Cortex of kidney (tissue), 1 donor: Measurements from ENCODE around the gene OTUD3.
"Not testable (repeated sequence)": the region's sequence is repeated elsewhere in the genome, so short reads cannot be mapped to it uniquely, and the experiment has no call there.

Source experiments
- DNase-seq: peaks from one replicate; lab custom pipeline; 2025; lab: John Stamatoyannopoulos, UW

The OTUD3 gene

GRCh38 chr1:19918057-19918456 is 35.9 kb downstream of the OTUD3 start:
- DNase-seq = no peak

- DNase-seq = no peak
Measured at GRCh38 chr1:19920132-19920710, 38.0 kb downstream of the OTUD3 start.

GRCh38 chr1:19921310-19921709 is 39.1 kb downstream of the OTUD3 start:
- no peak for DNase-seq

- DNase-seq = no peak
Measured at GRCh38 chr1:19922015-19922688, 40.0 kb downstream of the OTUD3 start.

- no peak for DNase-seq
Measured at GRCh38 chr1:19923137-19923952, 41.1 kb downstream of the OTUD3 start, which contains the start of gene PLA2G2E. Gene PLA2G2E, minus strand, starts transcription at chr1:19923617. Its CDS starts 58 bp downstream, at chr1:19923559.

GRCh38 chr1:19923953-19924346 is 41.8 kb downstream of the OTUD3 start:
- no peak for DNase-seq

- DNase-seq = no peak
Measured at GRCh38 chr1:19925342-19926070, 43.3 kb downstream of the OTUD3 start.

GRCh38 chr1:19926296-19927129 is 44.3 kb downstream of the OTUD3 start:
- DNase-seq = no peak

GRCh38 chr1:19927130-19927421 is 44.9 kb downstream of the OTUD3 start:
- DNase-seq = not testable (repeated sequence)

- DNase-seq = no peak
Measured at GRCh38 chr1:19932866-19933265, 50.7 kb downstream of the OTUD3 start.

- no peak for DNase-seq
Measured at GRCh38 chr1:19934336-19934735, 52.1 kb downstream of the OTUD3 start.

GRCh38 chr1:19936061-19936750 is 54.0 kb downstream of the OTUD3 start:
- DNase-seq = no peak

- DNase-seq = no peak
Measured at GRCh38 chr1:19938472-19938871, 56.3 kb downstream of the OTUD3 start.

GRCh38 chr1:19940486-19941205 is 58.5 kb downstream of the OTUD3 start:
- DNase-seq = no peak

GRCh38 chr1:19941206-19941568 is 59.0 kb downstream of the OTUD3 start:
- no peak for DNase-seq

GRCh38 chr1:19942088-19942487 is 59.9 kb downstream of the OTUD3 start:
- no peak for DNase-seq

- no peak for DNase-seq
Measured at GRCh38 chr1:19942657-19943056, 60.5 kb downstream of the OTUD3 start.

- no peak for DNase-seq
Measured at GRCh38 chr1:19945914-19946313, 63.7 kb downstream of the OTUD3 start.

GRCh38 chr1:19946331-19946751 is 64.1 kb downstream of the OTUD3 start:
- DNase-seq = no peak

- DNase-seq = no peak
Measured at GRCh38 chr1:19946971-19947370, 64.8 kb downstream of the OTUD3 start.
